HCT116 (cell line): ENCODE measurements around the gene STOX2. TPM values are rescaled to one million over a fixed set of nuclear protein-coding genes. Genes with fewer than 3 reads are reported as not detected.
"Not testable (repeated sequence)": the region's sequence is repeated elsewhere in the genome, so short reads cannot be mapped to it uniquely, and the experiment has no call there.

Experiments
- ATAC-seq: fragments of 200-7000 bp; cut with Tn5 transposase; 2 replicates; pipeline ENCODE4 v1.9.1; 2020; ENCODE audit warnings: mild to moderate bottlenecking, moderate library complexity
- BruUV-seq: library from RNA; stranded (reverse); fragments of 400-500 nt; replicated peaks from 2 replicates; lab custom pipeline; 2021; lab: Mats Ljungman, UMichigan
- CTCF ChIA-PET: fragments of 300-600 bp; sonication (Branson Sonifier 250); formaldehyde crosslinking; loops from one replicate; lab custom pipeline; 2021; ENCODE audit warnings: antibody characterized with exemption; lab: Charles Lee
- POLR2A ChIA-PET: fragments of 300-600, 350-600 bp; sonication (Branson Sonifier 250); formaldehyde crosslinking; loops from one replicate; lab custom pipeline; 2021; ENCODE audit warnings: antibody characterized with exemption; lab: Charles Lee
- RAD21 ChIA-PET, 2 experiments: fragments of 300-600 bp; sonication (Branson Sonifier 250); formaldehyde crosslinking; loops; one replicate each; lab custom pipeline; 2023; ENCODE audit warnings: low total read pairs in 2 of 2; ENCODE audit not compliant: uncharacterized antibody in 2 of 2, unreplicated experiment in 2 of 2, low non-redundant PET in 1 of 2; lab: Charles Lee
- DNase-seq: peaks from one replicate; pipeline ENCODE4 v3.0.0-alpha.2; 2010; ENCODE audit warnings: low read depth, low spot score
- H2AFZ ChIP-seq: fragments of 200-600 bp; shearing (Covaris generic), sonication (generic); 2 replicates; pipeline ENCODE4 v1.6.1; 2017; ENCODE audit warnings: low read depth, mixed run types, mixed read lengths, antibody characterized with exemption, low read length; ENCODE audit not compliant: poor library complexity, severe bottlenecking
- H3K27ac ChIP-seq: 2 replicates; pipeline ENCODE4 v1.5.1; 2012; ENCODE audit warnings: low read depth, low read length
- H3K27me3 ChIP-seq: fragments of 200-600 bp; sonication (generic); 2 replicates; pipeline ENCODE4 v1.6.1; 2016; ENCODE audit warnings: mixed run types, low read length, mixed read lengths; ENCODE audit not compliant: insufficient read depth
- H3K36me3 ChIP-seq, 2 experiments: fragments of 200-500 bp in 1 of 2; fragments of 200-600 bp in 1 of 2; sonication (Bioruptor generic) in 1 of 2; sonication (generic) in 1 of 2; 2 replicates each; pipeline versions ENCODE4 v1.5.1 to v1.6.1; 2014 to 2016; ENCODE audit warnings: low read length in 2 of 2, inconsistent platforms in 1 of 2, mixed read lengths in 1 of 2, mixed run types in 1 of 2; ENCODE audit not compliant: insufficient read depth in 2 of 2, control insufficient read depth in 1 of 2
- H3K4me1 ChIP-seq, 2 experiments: fragments of 200-600 bp in 1 of 2; sonication (generic) in 1 of 2; 2 replicates each; pipeline versions ENCODE4 v1.5.1 to v1.6.1; 2012 to 2017; ENCODE audit warnings: low read length in 2 of 2, inconsistent platforms in 1 of 2, mild to moderate bottlenecking in 1 of 2, mixed read lengths in 1 of 2, mixed run types in 1 of 2, moderate library complexity in 1 of 2; ENCODE audit not compliant: insufficient read depth in 2 of 2, control insufficient read depth in 1 of 2
- H3K4me2 ChIP-seq: fragments of 200-600 bp; sonication (generic); 2 replicates; pipeline ENCODE4 v1.6.1; 2017; ENCODE audit warnings: mixed run types, low read length, mixed read lengths
- H3K4me3 ChIP-seq, 2 experiments: fragments of 200-600 bp in 1 of 2; sonication (generic) in 1 of 2; replicated peaks in 1 of 2; 2 replicates each; pipeline ENCODE4 v1.5.1; 2011 to 2016; ENCODE audit warnings: low read length in 2 of 2, control low read depth in 1 of 2, low read depth in 1 of 2, mild to moderate bottlenecking in 1 of 2, mixed read lengths in 1 of 2, mixed run types in 1 of 2
- H3K79me2 ChIP-seq: fragments of 200-600 bp; sonication (generic); 2 replicates; pipeline ENCODE4 v1.6.1; 2017; ENCODE audit warnings: mild to moderate bottlenecking, mixed run types, low read length, moderate library complexity, mixed read lengths; ENCODE audit not compliant: insufficient read depth
- H3K9ac ChIP-seq: fragments of 200-600 bp; sonication (generic); 2 replicates; pipeline ENCODE4 v1.6.1; 2016; ENCODE audit warnings: low read length, mixed read lengths
- H3K9me2 ChIP-seq: fragments of 200-600 bp; sonication (generic), shearing (Covaris generic); 2 replicates; pipeline ENCODE4 v1.6.1; 2017; ENCODE audit warnings: mixed run types, mild to moderate bottlenecking, moderate library complexity; ENCODE audit not compliant: insufficient read depth
- H3K9me3 ChIP-seq, 2 experiments: fragments of 200-500 bp in 1 of 2; fragments of 200-600 bp in 1 of 2; sonication (Bioruptor generic) in 1 of 2; sonication (generic) in 1 of 2; 2 replicates each; pipeline ENCODE4 v1.6.1; 2014 to 2017; ENCODE audit warnings: low read length in 2 of 2, mixed read lengths in 2 of 2, inconsistent platforms in 1 of 2, low read depth in 1 of 2, mild to moderate bottlenecking in 1 of 2, mixed run types in 1 of 2, moderate library complexity in 1 of 2; ENCODE audit not compliant: control insufficient read depth in 1 of 2, insufficient read depth in 1 of 2
- H4K20me1 ChIP-seq: fragments of 200-600 bp; sonication (generic), shearing (Covaris generic); 2 replicates; pipeline ENCODE4 v1.6.1; 2017; ENCODE audit warnings: mixed run types, mild to moderate bottlenecking, moderate library complexity; ENCODE audit not compliant: insufficient read depth
- CTCF ChIP-seq, 3 experiments: fragments of 200-600 bp in 1 of 3; sonication (generic) in 1 of 3; IDR thresholded peaks in 2 of 3; conservative IDR thresholded peaks in 1 of 3; 2 replicates each; pipeline ENCODE4 v1.5.1; 2012 to 2017; ENCODE audit warnings: low read depth in 2 of 3, low read length in 2 of 3, antibody characterized with exemption in 1 of 3, borderline replicate concordance in 1 of 3, control low read depth in 1 of 3, mild to moderate bottlenecking in 1 of 3, mixed read lengths in 1 of 3, mixed run types in 1 of 3, moderate library complexity in 1 of 3; ENCODE audit not compliant: insufficient read depth in 1 of 3
- ELF1 ChIP-seq: IDR thresholded peaks from 2 replicates; pipeline ENCODE4 v1.6.1; 2012; ENCODE audit warnings: low read depth, borderline replicate concordance
- EZH2 ChIP-seq: fragments of 200-600 bp; sonication (generic); IDR thresholded peaks from 2 replicates; pipeline ENCODE4 v1.6.1; 2017; ENCODE audit warnings: antibody characterized with exemption, mixed run types
- SIN3A ChIP-seq: IDR thresholded peaks from 2 replicates; pipeline ENCODE4 v1.6.1; 2012; ENCODE audit warnings: low read depth
- intact Hi-C: fragments of 100-400 bp; cut with micrococcal nuclease; formaldehyde crosslinking; loops from 2 replicates; pipeline ENCODE4 v1.10.0; 2022
- total RNA-seq: library from RNA; stranded (reverse); gene quantifications from one replicate; pipeline ENCODE4 v1.2.1, GENCODE V29; 2021; ENCODE audit not compliant: unreplicated experiment

Gene STOX2
- total RNA-seq, 1 experiment from 2014 or later: 6.3 TPM

DNA sequence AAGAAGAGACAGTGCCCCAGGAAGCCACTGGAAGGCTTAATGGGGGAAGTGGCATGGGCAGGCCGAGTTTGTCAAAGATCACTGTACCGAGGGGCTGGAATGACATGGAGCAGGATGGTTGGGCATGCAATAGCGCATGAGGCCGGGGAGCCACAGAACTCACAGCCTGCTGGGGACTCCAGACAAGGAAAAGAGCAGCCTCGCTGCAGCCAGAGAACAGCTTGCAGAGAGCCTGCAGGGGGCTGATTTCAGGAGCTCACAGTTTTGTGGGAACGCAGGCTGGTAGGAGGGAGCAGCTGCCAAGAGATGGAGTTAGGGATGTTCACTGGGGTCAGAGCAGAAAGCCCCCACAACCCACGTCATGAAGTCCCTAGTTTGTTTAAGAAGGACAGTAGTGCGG is 45.4 kb downstream of the STOX2 start:
- ChIA-PET POLR2A (no interaction called here), CTCF (no interaction called here), RAD21 (no interaction called here)
- no peak for ATAC-seq
- no peaks in the 10 kb centered on the region for H3K27me3 ChIP-seq
- no peak overlapping the region for H3K4me2 ChIP-seq
- DNase-seq: no peak
- no peak overlapping the region for H2AFZ ChIP-seq
- H3K9me2 ChIP-seq: no peaks in the 10 kb centered on the region
- intact Hi-C loops: no loop called here
- H3K9ac ChIP-seq: no peak overlapping the region
- no peaks in the 10 kb centered on the region for H4K20me1 ChIP-seq
- no peaks in the 10 kb centered on the region for H3K9me3 ChIP-seq
- no TSS peak for BruUV-seq
- no peak for TF ChIP-seq ELF1
- TF ChIP-seq CTCF (IDR thresholded peaks at IDR 0.05 in 2 of 3, conservative IDR thresholded peaks at IDR 0.05 in 1 of 3; ENCODE audit: borderline replicate concordance in 1 of 3, insufficient read depth in 1 of 3, low read depth in 2 of 3, low read length in 2 of 3): no peak
- TF ChIP-seq EZH2: no peak
- TF ChIP-seq SIN3A: no peak
- H3K36me3 ChIP-seq: no peaks in the 10 kb centered on the region
- no peak overlapping the region for H3K27ac ChIP-seq
- no peak overlapping the region for H3K4me3 ChIP-seq
- H3K4me1 ChIP-seq: no peaks in the 10 kb centered on the region
- H3K79me2 ChIP-seq: no peaks in the 10 kb centered on the region

- intact Hi-C loops, H4K20me1 ChIP-seq, H3K4me3 ChIP-seq, H3K4me2 ChIP-seq, H2AFZ ChIP-seq, H3K9ac ChIP-seq, ATAC-seq, H3K9me3 ChIP-seq, H3K36me3 ChIP-seq, H3K27ac ChIP-seq, BruUV-seq, RAD21 ChIA-PET, H3K27me3 ChIP-seq, DNase-seq, CTCF ChIA-PET, H3K9me2 ChIP-seq, POLR2A ChIA-PET, H3K79me2 ChIP-seq, H3K4me1 ChIP-seq: not testable (repeated sequence)
These were observed 47.5 kb downstream of the STOX2 start for GRCh38 chr4:183952652-183953051.
